Measurements from ENCODE around the gene FAM217B.

DNA sequence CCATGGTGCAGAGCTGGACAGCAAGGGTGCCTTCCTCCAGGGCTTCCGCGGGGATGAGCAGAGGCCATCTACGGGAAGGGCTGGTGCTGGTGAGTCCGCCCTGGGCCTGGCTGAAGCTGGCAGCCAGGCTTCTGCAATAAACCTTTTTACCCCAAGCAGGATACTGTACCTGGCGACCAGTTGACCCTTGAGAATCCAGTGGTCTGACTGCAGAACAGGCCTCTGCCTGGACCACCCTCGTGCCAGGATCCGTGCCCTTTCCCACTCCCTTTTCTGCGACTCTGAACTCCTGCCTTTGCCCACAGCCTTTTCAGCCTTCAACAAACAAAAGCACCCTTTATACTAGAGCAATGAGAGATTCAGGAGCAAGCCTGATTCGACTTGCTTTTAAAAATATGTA lies 36.9 kb downstream of the FAM217B start:
- no peak for TF ChIP-seq POLR2AphosphoS5 (IDR thresholded peaks at IDR 0.05)
- TF ChIP-seq, protein P1, sequence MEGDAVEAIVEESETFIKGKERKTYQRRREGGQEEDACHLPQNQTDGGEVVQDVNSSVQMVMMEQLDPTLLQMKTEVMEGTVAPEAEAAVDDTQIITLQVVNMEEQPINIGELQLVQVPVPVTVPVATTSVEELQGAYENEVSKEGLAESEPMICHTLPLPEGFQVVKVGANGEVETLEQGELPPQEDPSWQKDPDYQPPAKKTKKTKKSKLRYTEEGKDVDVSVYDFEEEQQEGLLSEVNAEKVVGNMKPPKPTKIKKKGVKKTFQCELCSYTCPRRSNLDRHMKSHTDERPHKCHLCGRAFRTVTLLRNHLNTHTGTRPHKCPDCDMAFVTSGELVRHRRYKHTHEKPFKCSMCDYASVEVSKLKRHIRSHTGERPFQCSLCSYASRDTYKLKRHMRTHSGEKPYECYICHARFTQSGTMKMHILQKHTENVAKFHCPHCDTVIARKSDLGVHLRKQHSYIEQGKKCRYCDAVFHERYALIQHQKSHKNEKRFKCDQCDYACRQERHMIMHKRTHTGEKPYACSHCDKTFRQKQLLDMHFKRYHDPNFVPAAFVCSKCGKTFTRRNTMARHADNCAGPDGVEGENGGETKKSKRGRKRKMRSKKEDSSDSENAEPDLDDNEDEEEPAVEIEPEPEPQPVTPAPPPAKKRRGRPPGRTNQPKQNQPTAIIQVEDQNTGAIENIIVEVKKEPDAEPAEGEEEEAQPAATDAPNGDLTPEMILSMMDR (IDR thresholded peaks at IDR 0.05) = no peak

Data from sigmoid colon (tissue), 4 donors.